HG03060 (cell line): ENCODE data around the gene KLF1.

ENCODE experiments used
- ATAC-seq: cut with Tn5 transposase; IDR thresholded peaks from one replicate; pipeline ENCODE4 v1.9.1; 2021; ENCODE audit warnings: low read depth, moderate number of reproducible peaks; ENCODE audit not compliant: unreplicated experiment

Gene KLF1

GRCh38 chr19:12838886-12839756, 47.9 kb downstream of the KLF1 start:
- ATAC-seq: no peak

DNA sequence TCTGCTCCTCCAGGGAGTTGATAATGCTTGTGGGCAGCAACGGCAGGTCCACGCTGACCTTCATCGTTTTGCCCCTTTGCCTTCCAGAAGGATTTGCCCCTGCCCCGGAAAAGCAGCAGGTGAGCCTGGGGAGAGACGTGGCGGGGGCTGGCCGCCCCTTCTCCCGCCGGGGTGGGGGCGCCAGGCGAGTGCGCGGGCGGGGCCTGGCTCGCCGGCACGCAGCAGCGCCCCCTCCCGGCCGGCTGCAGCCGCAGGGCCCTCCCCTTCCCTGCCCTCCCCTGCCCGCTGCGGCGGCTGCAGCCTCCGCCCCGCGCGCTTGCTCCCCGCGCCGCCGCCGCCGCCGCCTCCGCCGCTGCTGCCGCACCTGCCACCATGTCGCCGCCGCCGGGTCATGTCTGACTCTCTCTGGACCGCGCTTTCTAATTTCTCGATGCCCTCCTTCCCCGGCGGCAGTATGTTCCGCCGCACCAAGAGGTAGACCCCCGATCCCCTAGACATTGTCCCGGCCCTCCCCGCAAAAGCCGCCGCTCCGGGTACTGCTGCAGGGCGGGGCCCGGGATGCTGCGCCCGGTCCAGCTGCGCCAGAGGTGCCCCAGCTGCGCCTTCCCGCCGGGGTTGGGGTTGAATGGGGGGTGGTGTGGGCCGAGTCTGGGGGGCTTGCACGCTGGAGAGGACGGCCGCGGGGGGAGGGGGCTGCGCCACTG, 48.7 kb downstream of the KLF1 start, which contains the start of gene MAST1:
TSS of gene MAST1 (plus strand) at position 334 of the 704 bp plus-strand sequence. CDS start at position 392, 58 bp downstream.
- ATAC-seq: no peak

DNA sequence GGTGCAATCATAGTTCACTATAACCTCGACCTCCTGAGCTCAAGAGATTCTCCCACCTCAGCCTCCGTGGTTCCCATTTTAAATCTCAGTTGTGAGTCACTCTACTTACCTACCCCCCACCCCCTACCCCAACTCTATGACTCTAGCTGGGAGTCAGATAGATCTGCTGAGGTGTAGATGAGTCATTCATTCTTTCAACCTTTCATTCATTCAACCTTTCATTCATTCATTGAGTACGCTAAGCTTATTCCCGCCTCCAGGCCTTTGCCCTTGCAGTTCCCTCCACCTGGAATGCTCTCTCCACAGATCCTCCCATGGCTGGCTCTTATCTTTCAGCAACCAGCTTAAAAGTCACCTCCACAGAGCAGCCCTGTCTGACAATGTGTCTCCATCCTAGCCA, 49.8 kb downstream of the KLF1 start:
- no peak for ATAC-seq

DNA sequence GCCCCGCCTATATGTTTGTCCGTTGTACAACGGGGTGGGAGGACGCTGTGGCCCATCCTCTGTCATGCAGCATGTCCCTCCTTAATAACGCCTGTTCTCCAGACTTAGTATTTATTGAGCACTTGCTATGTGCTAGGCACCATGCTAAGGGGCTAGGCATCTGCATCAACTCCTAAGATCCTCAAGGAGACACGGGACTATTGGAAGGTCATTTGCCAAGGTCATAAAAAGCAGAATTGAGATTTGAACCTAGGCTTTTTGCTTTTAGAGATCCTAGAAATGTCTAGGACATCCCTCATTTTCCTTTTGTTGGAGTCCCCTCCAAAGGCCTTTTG, 50.5 kb downstream of the KLF1 start:
- ATAC-seq: no peak

- no peak for ATAC-seq
Observed at GRCh38 chr19:12834976-12835757, 51.8 kb downstream of the KLF1 start.

DNA sequence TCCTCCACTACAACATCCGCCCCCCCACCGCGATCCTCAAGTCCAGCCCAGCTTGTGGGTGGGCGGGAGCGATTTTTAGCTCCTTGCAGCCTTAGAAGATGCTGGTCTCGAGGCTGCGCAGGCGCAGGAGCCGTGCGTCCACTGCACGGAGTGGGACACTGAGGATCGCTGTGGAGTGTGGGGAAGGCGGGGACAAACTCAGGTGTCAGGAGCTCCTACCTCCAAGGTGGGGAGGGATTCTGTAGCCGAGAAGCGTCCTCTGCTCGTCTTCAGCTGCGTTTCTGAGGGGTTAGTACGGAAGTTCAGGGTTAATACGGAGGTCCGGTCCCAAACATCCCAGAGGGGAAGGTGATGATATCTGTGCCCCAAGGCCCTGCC, 52.4 kb downstream of the KLF1 start, which contains the start of gene RTBDN:
TSS of gene RTBDN (minus strand) at position 14 of the 378 bp plus-strand sequence. CDS start 4,600 bp downstream, outside the sequence.
- no peak for ATAC-seq
